Spleen (tissue), 7 donors: ENCODE measurements around the gene CALB2.

Experiments
- POLR2AphosphoS5 ChIP-seq, 3 donors: sonication (generic); formaldehyde crosslinking; IDR thresholded peaks; one replicate each; pipeline ENCODE4 v1.5.1; 2017; ENCODE audit warnings: antibody characterized with exemption in 3 of 3
- TF ChIP-seq, protein P1 (sequence below), 11 experiments: fragments of 200-600 bp in 7 of 11; fragments of 450-650 bp in 4 of 11; sonication (generic) in 4 of 11; IDR thresholded peaks in 8 of 11; conservative IDR thresholded peaks in 3 of 11; 1 replicate in 7 of 11; 2 replicates in 4 of 11; pipeline versions ENCODE4 v1.4.0 to v1.8.0; 2016 to 2021; ENCODE audit warnings: antibody characterized with exemption in 11 of 11, inconsistent platforms in 4 of 11, mild to moderate bottlenecking in 1 of 11
- donor health status: DM: no; HTN: no; CAD: no; lungs with moderate emphysema.
- donor health status: DM: no; HTN: no; CAD: no.
- donor health status: DM: no; HTN: no; CAD: no.

DNA sequence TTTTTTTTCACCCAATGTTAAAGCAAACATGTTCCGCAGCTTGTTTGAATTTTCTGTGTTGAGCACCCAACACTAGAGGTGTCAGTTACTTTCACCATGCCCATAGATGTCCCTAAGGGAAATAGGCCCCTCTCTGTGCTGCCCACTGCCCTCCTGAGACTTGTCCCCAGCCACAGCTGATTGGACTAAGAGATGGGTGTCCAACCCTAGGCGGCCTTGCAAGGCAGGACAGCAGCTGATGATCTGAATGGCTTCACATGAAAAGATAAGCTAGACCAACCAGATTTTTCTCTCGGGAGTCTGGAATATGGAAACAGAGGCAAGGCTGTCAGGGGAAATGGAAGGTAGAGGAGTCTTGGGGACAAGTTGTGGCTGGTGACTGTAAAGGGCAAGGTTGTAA, 6.1 kb upstream of the CALB2 start:
- TF ChIP-seq, protein P1, sequence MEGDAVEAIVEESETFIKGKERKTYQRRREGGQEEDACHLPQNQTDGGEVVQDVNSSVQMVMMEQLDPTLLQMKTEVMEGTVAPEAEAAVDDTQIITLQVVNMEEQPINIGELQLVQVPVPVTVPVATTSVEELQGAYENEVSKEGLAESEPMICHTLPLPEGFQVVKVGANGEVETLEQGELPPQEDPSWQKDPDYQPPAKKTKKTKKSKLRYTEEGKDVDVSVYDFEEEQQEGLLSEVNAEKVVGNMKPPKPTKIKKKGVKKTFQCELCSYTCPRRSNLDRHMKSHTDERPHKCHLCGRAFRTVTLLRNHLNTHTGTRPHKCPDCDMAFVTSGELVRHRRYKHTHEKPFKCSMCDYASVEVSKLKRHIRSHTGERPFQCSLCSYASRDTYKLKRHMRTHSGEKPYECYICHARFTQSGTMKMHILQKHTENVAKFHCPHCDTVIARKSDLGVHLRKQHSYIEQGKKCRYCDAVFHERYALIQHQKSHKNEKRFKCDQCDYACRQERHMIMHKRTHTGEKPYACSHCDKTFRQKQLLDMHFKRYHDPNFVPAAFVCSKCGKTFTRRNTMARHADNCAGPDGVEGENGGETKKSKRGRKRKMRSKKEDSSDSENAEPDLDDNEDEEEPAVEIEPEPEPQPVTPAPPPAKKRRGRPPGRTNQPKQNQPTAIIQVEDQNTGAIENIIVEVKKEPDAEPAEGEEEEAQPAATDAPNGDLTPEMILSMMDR (IDR thresholded peaks at IDR 0.05 in 8 of 11, conservative IDR thresholded peaks at IDR 0.05 in 3 of 11) = no peak
- TF ChIP-seq POLR2AphosphoS5 (IDR thresholded peaks at IDR 0.05) = no peak
